ENCODE data around the gene RFPL1.
A peak's percentile ranks its signal among the peaks of the same experiment; 100 is the strongest.

RFPL1 gene

GRCh38 chr22:29463629-29464028, 25.2 kb downstream of the RFPL1 start:
- no peak for DNase-seq (ENCODE audit: low read depth)
- no peak for TF ChIP-seq CTCF (IDR thresholded peaks at IDR 0.05; ENCODE audit: control insufficient read depth, insufficient read depth, low read depth, low read length, missing control alignments)
- no peak overlapping the region for H3K4me3 ChIP-seq (ENCODE audit: control insufficient read depth, low read depth, low read length)

DNA sequence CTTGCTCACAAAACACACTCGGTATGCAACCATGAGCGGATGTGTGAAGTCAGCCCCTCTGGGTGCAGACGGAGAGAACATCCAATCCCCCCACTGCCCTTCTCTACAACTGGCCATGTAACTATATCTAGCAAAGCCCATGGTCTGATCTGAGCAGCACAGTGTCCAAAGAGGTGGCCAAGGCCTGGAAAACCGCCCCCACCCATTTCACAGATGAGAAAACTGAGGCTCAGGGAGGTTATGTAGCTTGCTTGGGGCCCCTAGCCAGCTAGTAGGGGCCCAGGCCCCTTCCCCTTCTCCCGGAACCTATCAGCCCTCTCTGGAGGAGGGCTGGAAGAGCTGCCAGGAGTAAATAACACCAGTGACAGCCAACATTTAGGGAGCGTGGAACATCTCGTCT, 26.2 kb downstream of the RFPL1 start:
- DNase-seq (ENCODE audit: low read depth) = no peak
- TF ChIP-seq CTCF (IDR thresholded peaks at IDR 0.05; ENCODE audit: control insufficient read depth, insufficient read depth, low read depth, low read length, missing control alignments) = no peak

GRCh38 chr22:29469755-29470154, 31.4 kb downstream of the RFPL1 start:
- no peak for DNase-seq (ENCODE audit: low read depth)

More for the DNA sequence above, 26.2 kb downstream of the RFPL1 start:
- H3K4me3 ChIP-seq (ENCODE audit: control insufficient read depth, low read depth, low read length) = no peak overlapping the region

GRCh38 chr22:29470159-29470855, 31.9 kb downstream of the RFPL1 start:
- no peak for DNase-seq (ENCODE audit: low read depth)
- no peak overlapping the region; the same call in 1 of the 2 replicates for H3K4me3 ChIP-seq (ENCODE audit: control insufficient read depth, low read depth, low read length)
- peak; percentile 85 for TF ChIP-seq CTCF (IDR thresholded peaks at IDR 0.05; ENCODE audit: control insufficient read depth, insufficient read depth, low read depth, low read length, missing control alignments)

More at GRCh38 chr22:29469755-29470154, 31.4 kb downstream of the RFPL1 start:
- no peak overlapping the region for H3K4me3 ChIP-seq (ENCODE audit: control insufficient read depth, low read depth, low read length)
- no peak for TF ChIP-seq CTCF (IDR thresholded peaks at IDR 0.05; ENCODE audit: control insufficient read depth, insufficient read depth, low read depth, low read length, missing control alignments)

- DNase-seq (ENCODE audit: low read depth) = no peak
- no peak overlapping the region for H3K4me3 ChIP-seq (ENCODE audit: control insufficient read depth, low read depth, low read length)
- TF ChIP-seq CTCF (IDR thresholded peaks at IDR 0.05; ENCODE audit: control insufficient read depth, insufficient read depth, low read depth, low read length, missing control alignments) = no peak
Observed at GRCh38 chr22:29473001-29473400, 34.6 kb downstream of the RFPL1 start.

- no peak for DNase-seq (ENCODE audit: low read depth)
- no peak for TF ChIP-seq CTCF (IDR thresholded peaks at IDR 0.05; ENCODE audit: control insufficient read depth, insufficient read depth, low read depth, low read length, missing control alignments)
- no peak overlapping the region for H3K4me3 ChIP-seq (ENCODE audit: control insufficient read depth, low read depth, low read length)
Observed at GRCh38 chr22:29475550-29475949, 37.2 kb downstream of the RFPL1 start.
